ENCODE results near the gene GUCA2A. TPM values are rescaled to one million over a fixed set of nuclear protein-coding genes. Genes with fewer than 3 reads are reported as not detected.

Gene GUCA2A
- total RNA-seq, 1 donor from 2014 or later: not detected

DNA sequence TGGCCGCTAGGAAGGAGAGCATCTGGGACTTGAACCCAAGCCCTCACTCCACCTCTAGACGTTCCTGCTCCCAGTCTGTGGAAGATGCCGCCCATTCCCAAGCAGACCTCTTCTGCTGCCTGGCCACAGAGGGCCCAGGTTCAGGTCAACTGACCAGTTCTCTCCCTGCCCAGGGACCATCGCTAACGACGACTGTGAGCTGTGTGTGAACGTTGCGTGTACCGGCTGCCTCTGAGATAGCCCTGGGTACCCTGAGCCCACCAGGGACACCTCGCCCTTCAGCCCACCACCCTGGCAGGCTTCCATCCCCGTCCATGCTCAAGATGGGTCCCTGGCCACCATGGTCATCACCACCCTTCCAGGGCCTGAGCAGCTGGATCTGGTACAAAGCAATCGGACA, 9.2 kb downstream of the GUCA2A start:
- no peak for DNase-seq (ENCODE audit: low read depth, low spot score)

DNA sequence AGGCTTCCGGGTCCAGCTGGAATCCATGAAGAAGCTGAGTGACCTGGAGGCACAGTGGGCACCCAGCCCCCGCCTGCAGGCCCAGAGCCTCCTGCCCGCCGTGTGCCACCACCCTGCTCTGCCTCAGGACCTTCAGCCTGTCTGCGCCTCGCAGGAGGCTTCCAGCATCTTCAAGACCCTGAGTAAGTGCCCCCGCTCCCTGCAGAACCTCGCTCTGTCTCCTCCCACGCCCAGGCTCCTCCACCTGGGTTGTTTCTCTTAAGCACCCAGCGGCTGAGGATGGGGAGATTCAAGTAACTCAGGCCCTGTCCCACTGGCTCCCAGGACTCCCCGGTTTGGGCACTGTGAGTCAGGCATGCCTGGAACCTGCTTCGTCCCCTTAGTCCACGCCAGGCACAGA, 9.9 kb downstream of the GUCA2A start:
- no peak for DNase-seq (ENCODE audit: low read depth, low spot score)

DNA sequence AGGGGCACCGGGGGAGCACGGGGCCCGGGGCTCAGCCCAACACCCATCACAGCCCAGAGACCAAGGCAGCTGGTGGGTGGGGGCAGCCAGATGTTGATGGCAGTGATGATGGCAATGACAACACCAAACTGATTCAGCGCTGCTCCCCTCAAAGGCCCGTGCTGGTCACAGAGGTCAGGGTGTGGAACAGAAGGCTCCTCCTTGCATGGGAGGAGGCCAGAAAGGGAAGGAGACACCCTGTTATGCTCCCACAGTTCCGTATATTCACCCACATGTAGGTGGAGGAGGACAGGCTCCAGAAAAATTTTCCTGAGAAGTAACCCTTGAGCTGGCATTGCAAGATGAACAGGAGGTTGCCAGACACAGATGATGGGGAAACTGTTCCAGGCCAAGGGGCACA, 10.9 kb downstream of the GUCA2A start:
- DNase-seq (ENCODE audit: low read depth, low spot score): no peak

DNA sequence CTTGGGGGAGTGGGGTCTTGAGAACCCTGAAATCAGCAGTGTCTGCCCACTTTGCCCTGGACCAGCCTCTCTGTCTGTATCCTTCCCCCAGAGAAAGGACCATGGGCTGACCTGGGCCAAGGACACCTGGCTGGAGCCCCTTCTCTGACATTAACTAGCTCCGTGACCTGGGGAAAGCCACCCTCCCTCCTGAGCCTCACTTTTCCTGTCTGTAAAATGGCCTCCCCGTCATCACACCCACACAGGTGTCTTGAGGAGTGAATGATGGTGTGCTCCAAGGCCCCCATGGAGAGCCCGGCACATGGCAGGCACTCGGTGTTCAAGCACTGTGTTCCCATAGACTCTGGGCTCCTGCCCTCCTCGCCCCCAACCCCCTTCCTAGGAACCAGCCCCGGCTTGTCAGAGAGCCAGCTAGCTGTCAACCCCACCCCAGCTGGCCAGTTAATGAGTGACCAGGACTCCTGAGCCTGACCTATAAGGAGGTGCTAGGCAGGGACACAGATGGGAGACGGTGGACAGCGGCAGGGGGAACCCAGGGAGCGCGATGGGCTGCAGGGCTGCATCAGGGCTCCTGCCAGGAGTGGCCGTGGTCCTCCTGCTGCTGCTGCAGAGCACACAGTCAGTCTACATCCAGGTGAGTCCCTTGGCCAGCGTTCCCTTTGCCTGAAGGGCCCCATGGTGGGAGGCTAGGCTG, 11.5 kb downstream of the GUCA2A start, which contains the start of gene GUCA2B:
Gene GUCA2B (plus strand): TSS at position 504 of the 694 bp plus-strand sequence. CDS start 41 bp downstream, at position 545.
- no peak for DNase-seq (ENCODE audit: low read depth, low spot score)

DNA sequence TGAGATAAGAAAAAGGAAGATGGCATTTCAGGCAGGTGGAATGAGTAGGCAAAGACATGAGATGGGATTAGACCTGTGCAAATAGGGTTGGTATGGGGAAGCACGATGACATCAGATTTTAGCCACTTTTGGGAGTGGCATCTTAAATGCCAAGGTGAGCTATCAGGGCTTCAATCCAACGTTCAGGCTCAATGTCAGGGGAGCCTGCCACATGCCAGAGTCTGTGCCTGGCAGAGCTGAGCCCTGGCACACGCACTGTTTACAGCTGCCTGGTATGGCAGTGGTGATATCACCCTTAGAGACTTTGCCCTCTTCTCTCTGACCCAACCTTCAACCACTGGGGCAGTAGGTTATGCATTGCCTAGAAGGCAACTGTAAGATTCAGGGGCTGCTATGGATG, 12.4 kb downstream of the GUCA2A start:
- DNase-seq (ENCODE audit: low read depth, low spot score): no peak

DNA sequence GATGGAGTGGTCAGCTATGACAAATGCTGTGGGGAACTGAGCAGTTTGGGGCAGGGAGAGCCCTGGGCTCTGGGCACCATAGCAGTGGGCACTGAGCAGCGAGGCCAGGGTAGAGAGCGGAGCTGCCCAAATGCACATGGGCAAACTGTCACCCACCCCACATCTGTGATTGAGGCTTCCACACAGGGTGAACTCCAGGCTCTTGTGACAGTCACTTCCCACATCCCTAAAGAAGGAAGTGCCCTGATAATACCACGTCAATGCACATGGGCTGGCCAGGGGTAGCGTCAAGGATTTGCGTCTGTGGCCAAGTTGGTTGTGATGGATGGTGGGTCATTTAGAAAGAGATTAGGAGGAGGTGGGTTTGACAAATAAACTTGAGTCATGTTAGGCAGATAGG, 13.9 kb downstream of the GUCA2A start:
- DNase-seq (ENCODE audit: low read depth, low spot score): no peak

DNA sequence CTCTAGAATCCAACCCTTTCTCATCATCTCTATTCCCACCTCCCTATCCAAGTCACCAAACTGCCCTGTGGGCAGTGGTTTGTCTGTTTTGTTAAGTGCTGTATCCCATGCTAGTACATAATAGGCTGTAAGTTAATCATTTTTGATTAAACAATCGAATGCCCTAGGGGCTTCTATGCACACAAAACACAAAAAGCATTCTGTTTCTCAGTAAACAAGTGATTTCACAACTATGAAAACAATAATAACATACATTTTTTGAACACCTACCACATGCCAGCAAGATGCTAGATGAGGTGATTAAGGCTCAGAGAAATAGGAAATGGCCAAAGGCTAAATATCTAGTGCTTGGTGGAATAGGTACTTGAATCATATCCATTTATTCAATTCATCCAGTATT, 16.4 kb downstream of the GUCA2A start:
- no peak for DNase-seq (ENCODE audit: low read depth, low spot score)

DNA sequence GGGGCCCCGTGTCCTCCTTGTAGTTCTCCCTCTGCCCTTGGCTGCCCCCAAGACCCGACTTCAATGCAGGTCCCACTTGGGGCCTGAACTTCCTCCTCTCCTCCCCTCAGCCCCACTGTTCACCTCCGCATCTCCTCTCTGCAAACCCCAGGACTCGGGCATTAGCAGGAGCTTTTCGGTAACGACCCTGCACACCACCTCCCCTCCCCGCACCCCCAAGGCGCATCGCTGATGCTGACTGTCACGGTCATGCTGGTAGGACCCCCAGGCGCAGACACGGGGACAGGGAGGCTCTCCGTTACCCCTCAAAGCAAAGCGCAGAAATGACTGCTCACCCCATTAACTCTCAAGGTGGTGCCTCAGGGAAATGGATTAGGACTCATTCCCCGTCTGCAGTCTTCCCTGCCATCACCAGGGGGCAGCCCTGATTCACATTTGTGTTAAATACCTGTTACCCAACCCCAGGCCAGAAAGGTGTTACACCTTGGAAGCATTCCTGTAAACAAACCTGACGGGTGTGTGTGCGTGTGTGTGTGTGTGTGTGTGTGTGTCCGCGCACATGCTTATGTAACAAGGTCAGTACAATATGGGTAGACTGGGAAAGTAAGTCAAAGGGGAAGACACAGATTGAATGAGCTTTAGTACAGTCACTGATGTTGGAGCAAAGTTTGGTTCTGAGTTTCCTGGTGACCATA, 17.8 kb downstream of the GUCA2A start:
- no peak for DNase-seq (ENCODE audit: low read depth, low spot score)

DNA sequence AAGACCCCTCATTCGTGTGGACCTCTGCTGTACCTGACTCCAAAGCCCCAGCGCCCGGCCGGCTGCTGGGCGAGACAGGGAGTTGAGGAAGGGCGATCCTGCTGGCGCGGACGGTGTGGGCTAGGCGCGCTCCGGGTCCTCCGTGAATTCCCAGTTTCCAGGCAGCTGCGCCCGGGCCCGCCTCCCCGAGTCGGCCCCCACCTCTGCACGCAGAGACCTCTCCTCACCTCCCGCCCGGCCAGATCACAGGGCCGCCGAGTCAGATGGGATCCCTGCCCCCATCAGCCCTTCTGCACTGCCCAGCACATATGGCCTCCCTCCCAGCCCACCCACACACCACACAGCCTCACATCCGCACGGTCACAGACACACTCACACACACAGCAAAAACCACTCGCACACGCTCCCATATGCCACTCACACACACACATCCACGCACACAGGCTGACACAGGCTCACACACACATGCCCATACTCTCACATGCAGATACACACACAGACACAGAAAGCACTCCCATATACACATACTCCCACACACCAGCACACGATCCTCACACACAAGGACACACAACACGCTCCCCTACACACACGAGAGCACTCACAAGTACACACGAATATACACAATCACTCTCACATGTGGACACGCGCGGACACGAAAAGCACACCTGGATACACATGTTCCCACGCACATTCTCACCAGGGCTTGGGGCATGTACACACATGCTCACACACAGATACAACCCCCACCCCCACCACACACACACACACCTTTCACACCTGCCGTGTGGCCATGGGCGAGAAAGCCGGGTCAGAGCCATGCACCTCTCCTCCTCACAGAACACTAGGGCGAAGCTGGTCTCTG, 18.6 kb downstream of the GUCA2A start:
- DNase-seq (ENCODE audit: low read depth, low spot score): no peak

DNA sequence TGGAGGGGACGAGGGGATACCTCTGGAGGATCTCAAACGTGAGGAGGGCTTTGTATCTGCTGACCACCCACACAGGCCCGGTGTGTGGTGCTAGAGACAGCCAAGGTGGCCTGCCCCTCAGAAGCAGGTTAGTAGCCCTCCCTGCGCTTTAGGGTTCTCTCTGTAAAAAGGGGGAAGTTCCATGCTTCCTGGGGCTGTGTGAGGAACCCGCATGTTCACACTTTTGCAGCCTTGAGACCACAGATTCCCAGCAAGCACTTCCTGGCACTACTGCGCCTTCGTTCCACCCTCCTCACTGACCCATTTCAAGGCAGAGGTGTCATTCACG, 19.2 kb downstream of the GUCA2A start:
- no peak for DNase-seq (ENCODE audit: low read depth, low spot score)

DNA sequence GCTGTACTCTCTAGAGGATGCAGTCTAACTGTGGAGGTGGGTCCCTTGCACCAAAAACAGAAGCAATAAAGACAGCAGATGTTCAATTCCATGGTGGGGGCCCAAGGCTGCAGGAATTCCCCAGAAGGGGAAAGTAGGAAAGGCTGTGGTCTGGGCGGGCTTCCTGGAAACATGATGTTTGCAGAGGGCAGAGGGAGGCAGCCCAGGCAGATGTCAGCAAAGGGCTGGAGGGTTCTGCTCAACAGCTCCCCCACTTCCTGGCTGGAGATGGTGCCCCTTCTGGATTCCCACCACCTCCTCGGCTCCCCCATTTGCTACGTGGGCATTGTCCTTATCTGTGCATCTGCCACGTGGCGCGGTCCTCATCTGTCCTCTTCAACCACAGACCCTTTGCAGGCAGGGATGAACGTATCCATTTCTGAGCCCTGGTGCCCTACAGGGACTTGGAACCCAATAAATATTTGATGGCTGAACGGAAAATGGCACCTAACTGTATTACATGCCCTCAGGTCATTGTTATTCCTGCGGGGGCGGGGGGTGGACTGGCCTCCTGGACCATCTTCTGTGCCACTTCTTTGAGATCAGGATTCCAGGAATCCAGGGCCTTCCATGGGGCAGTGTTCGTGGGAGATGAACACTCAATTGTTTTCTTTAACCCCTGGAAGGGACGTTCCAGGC, 19.7 kb downstream of the GUCA2A start:
- no peak for DNase-seq (ENCODE audit: low read depth, low spot score)

DNA sequence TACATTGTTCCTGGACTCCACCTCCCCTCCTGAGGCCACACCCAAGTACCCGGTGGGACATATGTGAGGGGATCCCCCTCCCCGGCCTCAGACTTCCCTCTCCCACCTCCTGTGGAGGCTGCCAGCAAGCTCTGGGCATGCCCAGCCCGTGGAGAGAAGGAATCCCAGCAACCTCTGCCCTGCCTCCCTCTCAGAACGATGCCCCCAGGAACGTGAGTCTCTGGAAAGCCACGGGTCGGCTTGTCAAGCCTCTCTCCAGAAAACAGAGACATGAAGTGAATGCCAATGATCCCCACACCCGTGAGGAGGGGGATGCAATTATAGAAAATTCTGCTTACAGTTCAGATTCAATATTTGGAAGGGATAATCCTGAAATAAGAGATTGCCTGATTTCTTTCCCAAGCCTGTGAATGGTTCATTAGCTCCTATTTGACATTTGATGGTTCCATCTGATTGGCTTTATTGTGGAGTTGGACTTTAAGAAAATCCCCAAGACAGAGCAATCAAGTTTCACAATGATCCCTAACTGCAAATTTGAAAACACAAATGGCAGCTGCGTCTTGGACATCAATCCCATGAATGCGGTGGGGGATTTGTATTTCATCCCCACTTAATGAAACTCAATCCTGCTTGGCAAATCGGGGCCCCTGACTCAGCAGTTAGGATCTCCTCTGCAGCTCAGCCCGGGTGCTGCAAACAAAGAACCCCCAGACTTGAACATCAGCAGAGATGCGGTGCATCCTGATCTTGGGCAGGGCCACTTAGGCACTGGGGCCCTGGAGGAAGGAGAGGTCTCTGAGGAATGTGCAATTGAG, 20.4 kb downstream of the GUCA2A start:
- no peak for DNase-seq (ENCODE audit: low read depth, low spot score)

DNA sequence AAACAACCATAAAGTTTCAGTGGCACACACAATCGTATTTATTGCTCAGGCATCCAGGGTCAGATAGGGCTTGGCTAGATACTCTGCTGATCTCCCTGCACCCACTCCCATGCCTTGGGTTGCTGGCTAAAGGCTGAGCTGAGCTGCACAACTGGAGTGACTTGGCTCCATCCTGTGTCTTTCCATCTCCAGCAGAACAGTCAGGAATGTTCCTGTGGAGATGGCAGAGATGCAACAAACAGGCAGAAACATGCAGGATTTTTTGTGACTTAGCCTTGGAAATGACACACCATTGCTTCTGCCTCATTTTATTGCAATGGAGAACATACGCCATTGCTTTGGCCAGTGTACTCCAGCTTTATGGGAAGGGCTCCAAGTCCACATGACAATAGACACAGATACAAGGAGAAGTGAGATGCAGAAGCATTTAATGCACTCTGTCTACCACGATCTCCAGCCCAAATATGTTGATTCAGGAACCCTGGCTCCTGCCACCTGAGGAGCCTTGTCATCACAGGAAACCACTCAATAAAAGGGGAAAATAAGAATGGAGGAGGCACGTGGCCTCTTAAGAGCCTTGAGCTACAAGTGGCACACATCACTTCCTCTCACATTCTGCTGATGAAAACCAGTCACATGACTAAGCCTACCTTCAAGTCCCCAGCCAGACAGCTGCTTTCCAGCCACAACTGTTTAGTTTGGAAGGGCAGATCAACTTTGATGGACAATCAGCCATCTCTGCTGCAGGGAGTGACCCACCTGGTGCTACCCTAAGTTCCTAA, 21.5 kb downstream of the GUCA2A start:
- DNase-seq (ENCODE audit: low read depth, low spot score): no peak

DNA sequence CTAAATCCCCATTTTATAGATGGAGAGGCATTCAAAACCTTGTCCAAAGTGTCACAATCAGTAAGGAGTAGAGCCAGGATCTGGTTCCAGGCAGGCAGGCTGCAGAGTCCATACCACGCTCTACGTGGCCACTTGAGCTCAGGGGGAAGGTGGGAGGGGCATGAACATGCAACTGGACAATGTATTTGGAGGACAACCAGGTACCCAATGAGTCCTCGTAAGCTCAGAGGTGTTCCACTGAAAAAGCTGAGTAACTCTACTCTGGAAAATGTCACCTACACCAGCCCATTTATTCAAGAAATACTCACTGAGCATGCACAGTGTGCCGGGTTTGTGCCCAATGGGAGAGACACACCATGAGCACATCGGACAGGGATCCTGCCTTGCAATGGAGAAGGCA, 22.6 kb downstream of the GUCA2A start:
- no peak for DNase-seq (ENCODE audit: low read depth, low spot score)

DNA sequence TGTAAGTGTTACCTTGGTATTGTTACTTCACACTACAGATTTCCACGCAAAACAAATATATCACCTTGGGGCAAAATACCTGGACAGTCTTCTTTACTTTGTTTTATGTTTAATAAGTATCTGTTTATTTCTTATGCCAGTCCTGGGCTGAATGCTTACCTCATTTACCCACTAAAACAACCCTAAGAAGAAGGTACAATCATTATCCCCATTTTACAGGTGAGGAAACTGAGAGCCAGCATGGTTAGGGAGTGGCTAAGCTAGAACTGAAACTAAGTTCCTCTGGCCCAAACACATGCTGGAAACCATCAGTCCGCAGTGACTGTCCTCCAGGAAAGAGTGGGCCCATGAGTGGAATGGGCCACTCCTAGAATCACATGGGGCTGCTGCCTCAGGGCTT, 24.4 kb downstream of the GUCA2A start:
- no peak for DNase-seq (ENCODE audit: low read depth, low spot score)

DNA sequence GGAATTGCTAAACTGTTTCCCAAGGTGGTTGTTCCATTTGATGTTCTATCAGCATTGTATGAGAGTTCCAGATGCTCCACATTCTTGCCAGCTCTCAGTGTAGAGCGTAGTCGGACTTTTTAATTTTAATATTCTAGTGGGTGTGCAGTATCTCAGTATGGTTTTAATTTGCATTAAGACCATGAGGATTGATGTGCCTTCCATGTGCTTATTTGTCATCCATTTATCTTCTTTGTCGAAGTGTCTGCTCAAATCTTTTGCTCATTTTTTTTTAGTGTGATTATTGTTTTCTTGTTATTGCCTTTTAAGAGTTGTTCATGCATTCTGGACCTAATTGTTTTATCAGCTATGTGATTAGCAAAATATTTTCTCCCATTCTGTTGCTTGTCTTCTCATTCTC, 25.1 kb downstream of the GUCA2A start:
- no peak for DNase-seq (ENCODE audit: low read depth, low spot score)

DNA sequence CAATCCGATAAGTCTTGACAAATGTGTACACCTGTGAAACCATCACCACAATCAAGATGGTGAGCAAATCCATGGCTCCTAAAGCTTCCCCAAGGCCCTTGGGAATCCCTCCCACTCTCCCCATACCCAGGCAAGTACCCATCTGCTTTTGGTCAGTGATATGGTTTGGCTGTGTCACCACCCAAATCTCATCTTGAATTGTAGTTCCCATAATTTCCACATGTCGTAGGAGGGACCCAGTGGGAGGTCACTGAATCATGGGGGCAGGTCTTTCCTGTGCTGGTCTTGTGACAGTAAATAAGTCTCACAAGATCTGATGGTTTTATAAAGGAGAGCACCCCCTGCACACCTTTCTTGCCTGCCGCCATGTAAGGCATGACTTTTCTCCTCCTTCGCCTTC, 26.0 kb downstream of the GUCA2A start:
- no peak for DNase-seq (ENCODE audit: low read depth, low spot score)

DNA sequence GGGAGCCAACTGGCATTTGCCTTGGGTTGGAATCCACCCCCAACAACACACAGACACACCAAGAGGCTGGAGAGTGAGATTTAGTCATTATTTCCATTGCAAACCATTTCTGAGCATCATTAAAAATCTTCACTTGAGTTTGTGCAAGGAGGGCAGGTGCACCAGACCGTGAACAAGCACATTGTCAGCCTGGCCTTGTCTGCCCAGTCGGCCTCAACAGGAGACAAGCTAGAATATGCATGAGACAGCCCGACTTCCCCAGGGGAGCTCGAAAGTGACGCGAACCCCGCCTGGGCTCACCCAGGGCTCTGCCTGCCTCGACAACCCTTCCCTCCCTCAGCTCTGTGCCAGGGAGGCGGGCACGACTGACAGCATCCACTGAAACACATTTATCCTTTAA, 26.8 kb downstream of the GUCA2A start:
- DNase-seq (ENCODE audit: low read depth, low spot score): no peak

DNA sequence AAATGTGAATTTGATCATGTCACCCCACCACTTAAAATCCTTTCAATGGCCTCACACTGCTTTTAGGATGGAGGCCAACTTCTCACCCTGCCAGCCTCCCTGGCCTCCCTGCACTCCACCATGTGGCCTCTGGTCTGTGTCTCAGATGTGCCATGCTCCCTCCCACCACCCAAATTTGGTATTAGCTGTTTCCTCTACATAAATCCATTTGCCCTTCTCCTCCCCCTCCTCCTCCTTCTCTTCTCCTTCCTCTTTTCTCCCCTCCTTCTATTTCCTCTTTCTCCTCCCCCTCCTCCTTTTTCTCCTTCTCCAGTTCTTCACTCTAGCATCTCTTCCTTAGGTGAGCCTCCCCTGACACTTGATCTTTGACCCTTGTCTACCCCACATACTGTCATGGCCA, 28.1 kb downstream of the GUCA2A start:
- no peak for DNase-seq (ENCODE audit: low read depth, low spot score)

DNA sequence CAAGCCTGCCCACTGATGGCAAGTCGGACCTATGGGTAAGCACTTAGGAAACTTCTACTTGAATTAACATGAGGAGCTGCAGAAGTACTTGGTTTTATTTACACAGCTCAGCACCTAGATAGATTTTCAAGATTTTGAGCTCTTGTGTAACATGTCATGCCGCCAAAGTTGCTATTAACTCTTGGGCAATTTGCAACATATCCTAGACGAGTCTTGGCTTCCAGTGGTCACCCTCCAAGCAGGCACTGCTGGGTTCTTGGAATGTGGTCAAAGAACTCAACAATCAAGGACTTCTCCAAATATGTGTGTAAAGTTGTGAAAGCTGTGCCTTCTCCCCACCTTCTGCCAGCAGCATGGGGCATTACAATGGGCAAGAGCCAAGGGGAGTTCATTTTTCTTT, 29.1 kb downstream of the GUCA2A start:
- no peak for DNase-seq (ENCODE audit: low read depth, low spot score)

Data from pulmonary artery endothelial cell (primary cell).